Fibroblast of peridontal ligament (primary cell): Measurements from ENCODE around the gene TAPBP.
A peak's percentile ranks its signal among the peaks of the same experiment; 100 is the strongest.
"Not testable (repeated sequence)": the region's sequence is repeated elsewhere in the genome, so short reads cannot be mapped to it uniquely, and the experiment has no call there.

Experiments used
- DNase-seq: peaks from one replicate; pipeline ENCODE4 v3.0.0-alpha.2; 2010; ENCODE audit errors: extremely low read depth

Gene TAPBP

DNA sequence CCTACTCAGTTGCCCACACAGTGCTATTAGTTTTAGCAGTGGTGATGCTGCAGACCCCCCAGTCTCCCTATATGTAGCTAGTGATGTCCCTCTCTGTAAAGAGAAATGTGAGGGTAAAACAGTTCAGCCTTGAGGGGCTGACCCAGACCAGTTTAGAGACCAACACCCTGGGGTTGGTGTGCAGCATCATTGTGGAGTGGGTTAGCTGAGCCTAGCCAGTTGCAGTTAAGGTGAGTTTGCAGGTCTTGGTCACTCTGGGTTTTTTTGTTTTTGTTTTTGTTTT lies 37.4 kb downstream of the TAPBP start:
- DNase-seq = no peak

DNA sequence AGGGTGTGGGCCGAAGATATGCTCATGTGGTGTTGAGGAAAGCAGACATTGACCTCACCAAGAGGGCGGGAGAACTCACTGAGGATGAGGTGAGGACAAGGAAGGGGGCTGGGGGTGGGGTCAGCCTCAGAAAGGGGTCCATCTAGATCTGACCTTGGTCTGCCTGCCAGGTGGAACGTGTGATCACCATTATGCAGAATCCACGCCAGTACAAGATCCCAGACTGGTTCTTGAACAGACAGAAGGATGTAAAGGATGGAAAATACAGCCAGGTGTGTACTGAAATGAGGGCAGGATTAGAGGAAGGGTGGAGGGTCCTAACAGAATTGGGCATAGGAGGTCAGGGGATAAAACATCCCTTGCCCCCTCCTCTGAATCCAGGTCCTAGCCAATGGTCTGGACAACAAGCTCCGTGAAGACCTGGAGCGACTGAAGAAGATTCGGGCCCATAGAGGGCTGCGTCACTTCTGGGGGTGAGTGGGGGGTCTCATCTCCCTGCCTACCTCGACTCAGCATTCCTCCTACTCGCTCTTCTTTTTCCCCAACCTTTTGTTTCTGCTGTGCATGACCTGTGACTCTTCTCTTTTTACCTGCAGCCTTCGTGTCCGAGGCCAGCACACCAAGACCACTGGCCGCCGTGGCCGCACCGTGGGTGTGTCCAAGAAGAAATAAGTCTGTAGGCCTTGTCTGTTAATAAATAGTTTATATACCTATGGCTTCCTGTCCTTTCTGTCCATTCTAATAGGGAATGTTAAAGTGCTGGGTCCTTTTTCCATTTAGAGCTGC lies 37.9 kb downstream of the TAPBP start:
- DNase-seq = not testable (repeated sequence)

DNA sequence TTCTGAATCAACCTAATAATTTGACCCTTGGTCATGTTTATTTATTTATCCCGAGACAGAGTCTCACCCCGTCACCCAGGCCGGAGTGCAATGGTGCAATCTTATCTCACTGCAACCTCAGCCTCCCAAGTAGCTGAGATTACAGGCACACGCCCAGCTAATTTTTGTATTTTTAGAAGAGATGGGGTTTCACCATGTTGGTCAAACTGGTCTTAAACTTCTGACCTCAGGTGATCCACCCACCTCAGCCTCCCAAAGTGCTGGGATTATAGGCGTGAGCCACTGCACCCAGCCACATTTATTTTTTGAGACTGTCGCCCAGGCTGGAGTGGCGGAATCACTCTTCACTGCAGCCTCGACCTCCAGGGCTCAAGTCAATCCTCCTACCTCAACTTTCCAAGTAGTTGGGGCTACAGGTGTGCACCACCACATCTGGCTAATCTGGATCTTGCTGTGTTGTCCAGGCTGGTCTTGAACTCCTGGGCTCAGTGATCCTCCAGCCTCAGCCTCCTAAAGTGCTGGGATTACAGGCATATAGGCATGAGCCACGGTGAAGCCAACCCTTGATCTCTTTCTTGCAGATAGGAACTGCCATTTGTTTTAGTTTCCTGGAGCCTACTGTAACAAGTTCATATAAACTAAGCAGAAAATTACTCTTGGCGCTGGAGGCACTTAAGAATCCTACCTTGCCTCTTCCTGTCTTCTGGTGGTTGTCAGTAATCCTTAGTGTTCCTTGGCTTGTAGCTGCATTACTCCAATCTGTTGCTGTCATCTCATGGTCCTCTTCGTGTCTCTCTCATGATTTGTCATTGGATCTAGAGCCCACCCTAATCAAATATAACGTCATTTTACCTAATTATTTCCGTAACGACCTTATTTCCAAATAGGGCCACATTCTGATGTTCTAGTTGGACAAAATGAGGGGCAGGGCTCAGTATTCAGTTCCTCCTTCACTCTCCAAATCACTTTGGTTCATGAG lies 39.7 kb downstream of the TAPBP start:
- DNase-seq = no peak

DNA sequence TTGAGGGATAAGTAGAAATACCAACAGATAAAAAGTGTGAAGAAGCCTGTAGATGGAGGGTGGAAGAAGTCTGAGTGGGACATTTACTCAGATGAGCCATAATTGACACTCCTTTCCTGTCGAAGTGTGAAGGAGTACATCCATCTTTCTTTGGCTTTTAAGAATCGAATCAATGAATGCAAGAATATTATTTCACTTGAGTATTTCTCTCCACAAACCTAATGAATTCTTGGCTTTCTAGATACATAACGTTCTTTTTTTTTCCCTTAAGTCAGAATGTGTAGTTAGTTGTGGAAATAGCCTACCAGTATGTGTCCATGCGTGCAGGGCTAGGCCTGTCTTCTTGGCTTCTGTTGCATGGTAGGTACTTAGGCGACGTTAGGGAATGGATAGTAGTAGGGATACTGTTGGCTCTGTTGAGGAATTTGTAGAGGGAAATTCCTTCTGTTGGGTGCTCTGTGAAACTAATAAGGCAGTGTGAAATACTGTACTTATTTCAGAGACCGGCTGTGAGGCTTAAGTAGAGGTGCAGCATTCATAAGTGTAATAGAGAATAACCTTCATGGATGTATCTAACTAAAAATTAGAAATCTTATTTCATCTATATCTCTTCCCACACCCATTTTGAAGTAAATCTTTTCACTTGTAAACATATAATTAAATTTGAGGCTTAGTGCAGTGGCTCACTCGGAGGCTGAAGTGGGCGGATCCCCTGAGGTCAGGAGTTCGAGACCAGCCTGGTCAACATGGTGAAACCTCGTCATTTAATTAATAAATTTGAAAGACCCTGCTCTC lies 40.6 kb downstream of the TAPBP start:
- DNase-seq = peak; percentile 11

DNA sequence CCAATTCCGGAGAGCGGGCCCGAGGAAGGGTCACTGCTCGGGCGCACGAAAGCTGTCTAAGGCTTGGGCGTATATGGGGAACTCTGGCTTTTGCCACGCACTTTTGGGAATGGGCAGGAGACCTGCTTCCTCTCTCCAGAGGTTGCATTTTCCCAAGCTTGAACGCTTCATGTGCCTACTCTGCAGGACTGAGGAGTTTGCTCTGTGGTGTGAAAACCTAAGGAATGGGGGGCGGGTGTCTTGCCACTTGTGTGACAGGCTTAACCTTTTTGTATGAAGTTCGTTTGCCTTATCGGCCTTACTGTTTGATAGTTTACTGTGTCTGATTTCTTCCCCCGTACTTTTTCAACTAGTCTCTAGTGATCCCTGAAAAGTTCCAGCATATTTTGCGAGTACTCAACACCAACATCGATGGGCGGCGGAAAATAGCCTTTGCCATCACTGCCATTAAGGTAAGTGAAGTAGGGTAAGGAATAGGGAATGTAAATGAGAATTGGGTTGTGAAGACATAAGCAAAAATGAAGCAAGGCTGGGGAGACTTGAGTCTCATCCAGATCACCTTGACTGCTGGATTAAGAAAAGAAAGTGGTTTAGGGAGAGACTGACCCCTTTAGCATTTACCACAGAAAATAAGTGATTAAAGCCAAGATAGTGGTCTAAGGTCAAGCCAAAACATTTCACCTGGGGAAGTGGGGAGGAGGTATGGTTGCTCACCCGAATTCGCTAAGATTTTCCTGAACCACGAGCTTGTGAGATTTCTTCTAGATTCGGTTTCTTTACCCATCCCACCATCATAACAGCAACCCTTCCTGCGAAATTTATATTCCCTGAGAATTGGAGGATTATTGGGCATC lies 41.4 kb downstream of the TAPBP start:
- DNase-seq = no peak

DNA sequence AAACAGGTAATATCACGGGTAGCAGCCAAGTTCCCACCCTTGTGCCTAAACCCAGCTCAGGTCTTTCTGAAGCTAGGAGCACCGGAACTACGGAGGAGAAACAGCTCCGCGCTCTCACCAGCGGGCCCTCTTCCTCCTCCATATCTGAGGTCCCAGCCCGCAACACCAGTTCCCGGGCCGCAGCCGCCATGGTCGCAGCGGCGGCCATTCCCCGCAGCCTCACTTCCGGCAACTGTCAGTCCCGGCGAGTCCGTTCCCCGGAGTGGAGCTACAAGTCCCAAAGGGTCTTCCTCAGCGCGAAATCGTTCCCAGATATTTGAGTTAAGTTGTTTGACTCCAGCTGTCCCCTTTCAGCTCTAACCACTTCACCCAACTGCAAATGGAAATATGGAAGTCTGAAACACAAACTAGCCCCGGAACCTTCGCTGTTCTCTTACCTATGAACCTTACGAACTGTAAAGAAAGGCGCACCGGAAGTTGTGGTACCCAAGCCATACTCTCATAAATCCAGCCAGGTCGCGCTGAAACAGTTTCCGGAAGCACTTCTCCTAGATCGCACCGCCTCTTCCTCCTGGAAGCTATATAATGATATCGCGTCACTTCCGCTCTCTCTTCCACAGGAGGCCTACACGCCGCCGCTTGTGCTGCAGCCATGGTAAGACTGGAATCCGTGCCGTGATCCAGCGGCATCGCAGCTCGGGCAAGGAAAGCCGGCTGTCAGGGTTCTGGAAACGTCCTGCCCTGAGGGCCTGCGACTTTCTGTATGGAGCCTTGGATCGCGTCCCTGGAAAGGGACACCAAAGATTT lies 42.2 kb downstream of the TAPBP start, which contains the start of the genes RPS18 and VPS52:
Gene RPS18 (plus strand): TSS at position 608 of the 807 bp plus-strand sequence. CDS start 45 bp downstream, at position 653.
Gene VPS52 (minus strand): TSS at position 409 of the 807 bp plus-strand sequence. CDS start 201 bp downstream, at position 208.
- peak; percentile 100 for DNase-seq

DNA sequence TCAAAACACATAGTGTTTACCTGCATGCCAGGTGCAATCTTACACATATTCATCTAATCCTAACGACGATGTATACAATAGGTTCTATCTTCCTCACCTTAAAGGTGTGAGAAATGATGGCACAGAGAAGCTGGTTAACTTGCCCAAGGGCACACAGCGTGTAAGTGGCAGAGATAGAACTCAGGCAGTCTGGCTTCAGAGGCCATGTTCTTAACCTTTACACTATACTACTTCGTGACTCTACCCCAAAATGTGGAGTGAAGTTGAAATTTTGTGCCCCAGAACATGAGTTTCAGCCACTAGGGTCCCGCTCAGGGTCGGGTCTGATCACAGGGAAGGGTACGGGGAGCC lies 42.8 kb downstream of the TAPBP start:
- no peak for DNase-seq

DNA sequence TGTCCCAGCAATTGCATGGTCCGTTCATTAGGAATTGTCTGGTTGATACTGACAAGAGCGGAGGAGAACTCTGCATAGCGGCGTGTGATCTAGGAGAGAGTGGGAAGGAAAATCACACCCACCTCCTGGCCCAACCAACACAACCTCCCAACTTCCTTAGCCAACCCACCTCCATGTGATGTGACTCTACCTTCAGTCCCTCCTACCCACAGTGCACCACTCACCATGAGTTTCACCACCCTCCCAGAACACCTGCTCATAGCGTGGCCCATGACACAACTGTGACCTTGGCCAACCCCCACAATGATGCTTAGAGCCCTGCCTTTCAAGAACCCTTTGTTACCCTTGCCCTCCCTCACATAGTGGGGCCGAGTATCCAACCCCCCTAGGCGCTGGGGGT lies 49.9 kb downstream of the TAPBP start:
- DNase-seq = no peak

DNA sequence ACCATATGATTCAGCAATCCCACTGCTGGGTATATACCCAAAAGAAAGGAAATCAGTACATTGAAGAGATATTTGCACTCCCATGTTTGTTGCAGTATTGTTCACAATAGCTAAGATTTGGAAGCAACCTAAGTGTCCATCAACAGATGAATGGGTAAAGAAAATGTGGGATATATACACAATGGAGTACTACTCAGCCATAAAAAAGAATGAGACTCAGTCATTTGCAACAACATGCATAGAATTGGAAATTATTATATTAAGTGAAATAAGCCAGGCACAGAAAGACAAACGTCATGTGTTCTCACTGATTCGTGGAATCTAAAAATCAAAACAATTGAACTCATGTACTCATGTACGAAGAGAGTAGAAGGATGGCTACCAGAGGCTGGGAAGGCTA lies 51.4 kb downstream of the TAPBP start:
- not testable (repeated sequence) for DNase-seq

DNA sequence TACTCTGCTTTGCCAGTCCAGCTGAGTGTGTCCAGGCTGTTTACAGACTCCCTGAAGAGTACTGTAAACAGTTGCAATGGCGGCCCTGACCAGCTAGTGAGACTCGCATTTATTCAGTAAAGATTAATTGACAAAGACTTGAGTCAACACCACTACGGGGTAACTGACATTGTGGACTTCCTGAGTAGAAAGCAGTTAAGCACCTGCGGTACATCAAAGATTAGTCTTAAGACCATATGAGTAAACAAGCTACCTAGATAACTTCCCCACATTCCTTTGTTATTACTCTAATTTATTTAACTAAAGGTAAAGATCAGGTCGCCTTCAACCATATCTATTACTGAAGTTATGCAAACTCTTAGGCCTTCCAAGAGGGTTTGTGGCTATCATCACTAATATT lies 54.8 kb downstream of the TAPBP start:
- no peak for DNase-seq

DNA sequence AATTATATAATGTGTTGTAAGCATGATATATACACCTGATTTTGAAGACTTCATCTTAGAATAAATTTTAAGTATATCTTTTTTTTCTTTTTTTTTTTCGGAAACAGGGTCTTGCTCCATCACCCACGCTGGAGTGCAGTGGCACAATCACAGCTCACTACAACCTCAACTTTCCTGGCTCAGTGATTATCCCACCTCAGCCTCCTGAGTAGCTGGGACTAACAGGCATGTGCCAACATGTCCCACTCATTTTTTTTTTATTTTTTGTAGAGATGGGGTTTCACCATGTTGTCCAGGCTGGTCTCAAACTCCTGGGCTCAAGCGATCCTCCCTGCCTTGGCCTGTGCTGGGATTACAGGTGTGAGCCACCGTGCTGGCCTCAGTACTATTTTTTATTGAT lies 59.3 kb downstream of the TAPBP start:
- no peak for DNase-seq

DNA sequence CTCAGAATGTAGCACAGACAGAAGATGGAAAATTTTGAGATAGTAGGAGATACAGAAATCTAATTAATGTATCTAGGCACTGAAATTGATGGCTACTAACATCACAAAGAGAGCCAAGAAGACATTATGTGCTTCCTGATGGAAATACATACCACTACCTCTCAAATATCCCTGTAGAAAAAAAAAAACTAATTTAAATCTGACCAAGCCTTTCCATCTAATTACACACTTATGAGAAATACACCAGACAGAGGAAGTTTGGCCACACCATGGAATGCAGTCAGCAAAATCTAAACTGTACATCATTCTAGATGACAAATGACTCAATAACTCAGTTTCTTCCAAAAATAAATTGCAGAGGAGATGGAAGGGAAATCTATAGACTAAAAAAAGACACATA lies 61.1 kb downstream of the TAPBP start:
- DNase-seq = peak; percentile 25

DNA sequence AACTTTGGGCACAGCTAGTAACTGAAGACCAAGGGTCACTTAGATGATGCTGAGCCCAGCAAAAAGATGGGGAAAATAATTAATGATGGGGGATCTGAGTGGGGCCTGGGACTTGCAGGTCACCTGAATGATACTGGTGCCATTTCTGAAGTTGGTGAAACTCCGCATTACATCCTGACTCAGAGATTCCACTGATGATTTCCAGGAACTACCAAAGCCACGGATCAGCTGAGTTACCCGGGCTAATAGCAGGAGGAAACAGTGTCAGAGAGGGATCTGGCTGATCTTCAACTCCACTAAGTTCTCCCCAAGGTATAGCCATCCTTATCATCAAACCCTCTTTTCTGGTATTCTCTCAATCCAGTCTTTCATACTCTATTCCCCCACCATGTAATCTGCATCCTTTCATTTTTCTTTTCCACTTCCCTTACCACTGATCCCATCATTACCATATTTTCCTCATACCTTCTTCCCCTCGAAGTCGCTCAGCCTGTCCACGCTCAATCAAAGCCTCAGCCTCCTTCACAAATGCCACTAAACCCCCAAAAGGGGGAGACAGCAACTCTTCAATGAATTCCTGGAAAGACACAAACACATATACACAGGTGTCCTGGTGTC lies 62.4 kb downstream of the TAPBP start:
- DNase-seq = peak; percentile 12

DNA sequence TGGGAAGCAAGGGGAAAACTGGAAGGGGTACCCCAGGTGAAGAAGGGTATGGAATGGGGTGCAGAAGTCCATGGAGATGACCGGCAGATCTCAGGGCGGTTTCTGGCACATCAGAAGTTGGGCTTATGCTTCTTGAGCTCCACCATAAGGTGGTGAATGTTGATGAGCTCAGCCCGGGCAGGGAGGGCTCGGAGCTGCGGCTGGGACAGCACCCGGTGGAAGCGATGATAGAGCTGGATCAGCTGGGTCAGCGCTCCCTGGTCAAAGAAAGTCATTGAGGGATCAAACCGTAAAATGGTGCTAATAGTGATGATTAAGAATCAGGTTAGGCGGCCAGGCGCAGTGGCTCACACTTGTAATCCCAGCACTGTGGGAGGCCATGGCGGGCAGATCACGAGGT lies 63.1 kb downstream of the TAPBP start:
- DNase-seq = no peak

DNA sequence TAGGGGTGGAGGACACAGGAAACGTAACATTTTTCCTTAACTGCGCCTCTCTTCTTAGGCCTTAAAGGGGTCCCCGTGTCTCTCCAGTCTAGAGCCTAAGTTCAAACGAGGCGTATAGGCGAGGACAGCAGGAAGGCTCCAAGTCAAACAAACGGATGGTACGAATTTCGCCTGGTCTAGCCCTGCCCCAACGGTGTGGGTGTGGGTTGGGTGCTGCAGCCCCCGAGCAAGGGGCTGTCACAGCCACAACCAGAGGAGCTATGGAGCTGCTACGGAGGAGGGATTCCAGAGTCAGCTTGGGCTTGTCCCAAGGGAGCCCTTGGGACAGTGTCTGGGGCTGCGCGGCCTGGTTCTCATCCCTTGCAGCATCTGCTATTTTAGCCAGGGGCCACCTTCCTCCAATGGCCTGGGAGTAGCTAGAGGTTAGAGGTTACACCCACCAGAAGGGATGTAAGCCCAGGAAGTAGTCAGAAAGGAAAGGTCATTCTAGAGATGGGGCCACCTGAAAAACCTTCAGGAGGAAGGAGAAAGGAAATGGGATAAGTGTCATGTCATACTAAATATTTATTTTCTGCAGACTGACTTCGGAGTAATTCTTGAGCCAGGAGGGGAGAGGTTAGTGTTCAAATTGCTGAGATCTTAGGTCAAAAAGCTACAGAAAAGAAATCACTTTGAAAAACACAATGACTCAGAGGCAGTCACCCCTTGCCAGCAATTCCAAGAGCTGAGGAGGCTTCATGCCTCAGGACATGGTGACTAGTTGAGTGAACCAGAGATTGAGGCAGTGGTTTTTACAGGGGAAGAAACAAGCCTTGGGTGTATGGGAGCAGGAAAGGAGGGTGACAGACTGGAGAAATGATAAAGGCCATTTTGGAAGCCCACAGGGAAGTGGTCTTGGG lies 63.9 kb downstream of the TAPBP start:
- peak; percentile 82 for DNase-seq
